ENCODE data around the gene SEMA5A. TPM values are rescaled to one million over a fixed set of nuclear protein-coding genes. Genes with fewer than 3 reads are reported as not detected.

The SEMA5A gene
- total RNA-seq, 1 donor from 2014 or later: 9.3 TPM

DNA sequence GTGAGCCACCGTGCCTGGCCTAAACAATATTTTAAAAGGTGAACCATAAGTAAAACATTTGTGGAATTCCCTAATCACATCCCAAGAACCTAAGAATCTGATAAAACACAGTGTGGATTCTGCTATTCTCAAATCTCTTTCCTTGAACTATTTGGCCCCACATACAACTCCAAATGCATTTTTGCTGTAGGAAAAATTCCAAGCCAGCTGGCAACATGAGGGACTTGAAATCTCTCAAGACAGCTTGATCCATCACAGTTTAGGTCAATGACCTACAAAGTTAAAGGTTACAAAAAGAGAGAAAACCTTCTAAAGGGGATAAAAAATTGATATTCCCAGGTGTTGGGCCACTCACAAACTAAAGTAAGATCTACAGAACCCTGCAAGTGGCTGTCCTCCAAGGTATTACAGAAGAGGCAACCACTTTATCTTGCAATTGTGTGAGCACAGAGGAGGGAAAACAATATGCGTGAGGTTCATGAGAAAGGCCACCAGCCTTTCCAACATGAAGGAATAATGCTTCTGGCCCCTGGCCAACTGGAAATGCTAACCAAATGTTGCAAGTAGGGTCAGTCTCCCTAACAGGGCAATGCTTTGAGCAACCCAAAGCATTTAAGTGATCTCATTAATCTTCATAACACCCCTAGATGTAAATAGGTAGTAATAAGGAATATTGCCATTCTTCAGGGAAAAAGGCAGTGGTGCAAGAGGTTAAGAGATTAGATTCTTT is 221.4 kb downstream of the SEMA5A start:
- TF ChIP-seq POLR2A (IDR thresholded peaks at IDR 0.05) (no peak), POLR2AphosphoS5 (IDR thresholded peaks at IDR 0.05; ENCODE audit: insufficient read depth in 1 of 2, low read depth in 1 of 2) (no peak)
- TF ChIP-seq, protein P1, sequence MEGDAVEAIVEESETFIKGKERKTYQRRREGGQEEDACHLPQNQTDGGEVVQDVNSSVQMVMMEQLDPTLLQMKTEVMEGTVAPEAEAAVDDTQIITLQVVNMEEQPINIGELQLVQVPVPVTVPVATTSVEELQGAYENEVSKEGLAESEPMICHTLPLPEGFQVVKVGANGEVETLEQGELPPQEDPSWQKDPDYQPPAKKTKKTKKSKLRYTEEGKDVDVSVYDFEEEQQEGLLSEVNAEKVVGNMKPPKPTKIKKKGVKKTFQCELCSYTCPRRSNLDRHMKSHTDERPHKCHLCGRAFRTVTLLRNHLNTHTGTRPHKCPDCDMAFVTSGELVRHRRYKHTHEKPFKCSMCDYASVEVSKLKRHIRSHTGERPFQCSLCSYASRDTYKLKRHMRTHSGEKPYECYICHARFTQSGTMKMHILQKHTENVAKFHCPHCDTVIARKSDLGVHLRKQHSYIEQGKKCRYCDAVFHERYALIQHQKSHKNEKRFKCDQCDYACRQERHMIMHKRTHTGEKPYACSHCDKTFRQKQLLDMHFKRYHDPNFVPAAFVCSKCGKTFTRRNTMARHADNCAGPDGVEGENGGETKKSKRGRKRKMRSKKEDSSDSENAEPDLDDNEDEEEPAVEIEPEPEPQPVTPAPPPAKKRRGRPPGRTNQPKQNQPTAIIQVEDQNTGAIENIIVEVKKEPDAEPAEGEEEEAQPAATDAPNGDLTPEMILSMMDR (IDR thresholded peaks at IDR 0.05): no peak
- intact Hi-C loops (cut with DNase I): no loop called here
- H3K4me1 ChIP-seq: no peaks in the 10 kb centered on the region
- H3K27ac ChIP-seq: no peak overlapping the region
- H3K36me3 ChIP-seq: no peaks in the 10 kb centered on the region
- no peaks in the 10 kb centered on the region for H3K9me3 ChIP-seq
- H3K4me3 ChIP-seq: no peak overlapping the region
- H3K27me3 ChIP-seq: no peaks in the 10 kb centered on the region
- no peak for DNase-seq (ENCODE audit: extremely low spot score in 2 of 2)

DNA sequence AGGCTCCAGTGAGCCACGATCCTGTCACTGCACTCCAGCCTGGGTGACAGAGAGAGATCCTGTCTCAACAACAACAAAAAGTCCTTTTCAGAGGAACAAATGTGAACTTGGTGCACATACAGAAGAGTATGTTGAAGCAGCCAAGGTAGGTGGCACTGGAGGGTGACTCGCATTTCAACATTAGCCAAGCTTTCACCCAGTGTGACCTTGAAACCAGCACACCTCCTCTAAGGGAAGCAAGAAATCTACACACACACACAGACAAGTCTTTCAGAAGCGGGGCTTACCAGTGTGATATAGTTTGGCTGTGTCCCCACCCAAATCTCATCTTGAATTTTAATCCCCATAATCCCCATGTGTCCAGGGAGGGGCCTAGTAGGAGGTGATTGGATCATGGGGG is 225.2 kb downstream of the SEMA5A start:
- no peak for TF ChIP-seq POLR2A (IDR thresholded peaks at IDR 0.05)
- H3K36me3 ChIP-seq: no peaks in the 10 kb centered on the region
- no peaks in the 10 kb centered on the region for H3K9me3 ChIP-seq
- H3K4me1 ChIP-seq: no peaks in the 10 kb centered on the region
- no peak overlapping the region for H3K4me3 ChIP-seq
- H3K27me3 ChIP-seq: no peaks in the 10 kb centered on the region
- no peak overlapping the region for H3K27ac ChIP-seq
- no peak for DNase-seq (ENCODE audit: extremely low spot score in 2 of 2)
- intact Hi-C loops (cut with DNase I): no loop called here

DNA sequence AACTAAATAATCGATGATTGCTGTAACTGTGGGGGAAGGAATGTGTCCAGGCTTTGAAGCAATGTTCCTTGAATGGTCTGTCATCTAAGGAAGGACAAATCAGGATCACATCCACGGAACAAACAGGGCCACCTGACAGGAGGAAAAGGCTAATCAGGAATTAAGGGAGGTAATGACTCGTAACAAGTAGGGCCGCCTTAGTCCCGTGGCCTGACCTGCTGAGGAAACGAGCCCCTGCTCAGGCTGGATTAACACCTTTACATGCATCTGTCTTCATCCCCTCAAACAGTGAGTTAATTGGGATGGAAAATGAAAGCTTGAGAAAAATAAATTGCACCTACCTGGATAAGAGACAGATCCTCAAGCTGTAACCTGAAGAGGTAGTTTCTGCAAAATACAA is 227.8 kb downstream of the SEMA5A start:
- Histone ChIP-seq H3K36me3 (no peaks in the 10 kb centered on the region), H3K4me1 (no peaks in the 10 kb centered on the region)
- intact Hi-C loops (cut with DNase I): no loop called here

DNA sequence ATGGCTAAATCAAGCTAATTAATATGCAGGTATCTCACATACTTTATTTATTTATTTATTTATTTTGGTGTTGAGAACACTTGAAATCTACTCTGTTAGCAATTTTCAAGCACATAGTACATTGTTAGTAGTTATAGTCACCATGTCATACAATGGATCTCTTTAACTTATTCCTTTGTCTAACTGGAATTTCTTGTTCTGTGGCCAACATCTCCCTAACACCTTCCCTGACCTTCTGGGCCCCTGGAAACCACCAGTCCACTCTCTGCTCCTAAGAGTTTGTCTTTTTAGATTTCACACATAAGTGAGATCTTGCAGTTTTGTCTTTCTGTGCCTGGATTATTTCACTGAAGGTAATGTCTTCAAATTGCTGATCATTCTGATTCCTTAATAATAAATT is 229.1 kb downstream of the SEMA5A start:
- H3K27ac ChIP-seq: no peak overlapping the region
- no peaks in the 10 kb centered on the region for H3K36me3 ChIP-seq
- H3K27me3 ChIP-seq: no peaks in the 10 kb centered on the region
- no peaks in the 10 kb centered on the region for H3K4me1 ChIP-seq
- no peak for TF ChIP-seq POLR2AphosphoS5 (IDR thresholded peaks at IDR 0.05; ENCODE audit: insufficient read depth in 1 of 2, low read depth in 1 of 2)
- TF ChIP-seq, protein P1 (IDR thresholded peaks at IDR 0.05): no peak
- no peak for TF ChIP-seq POLR2A (IDR thresholded peaks at IDR 0.05)
- no peak for DNase-seq (ENCODE audit: extremely low spot score in 2 of 2)
- H3K4me3 ChIP-seq: no peak overlapping the region
- intact Hi-C loops (cut with DNase I): no loop called here
- H3K9me3 ChIP-seq: no peaks in the 10 kb centered on the region

More for the DNA sequence above, 227.8 kb downstream of the SEMA5A start:
- Histone ChIP-seq H3K4me3 (no peak overlapping the region), H3K27ac (no peak overlapping the region), H3K9me3 (no peaks in the 10 kb centered on the region), H3K27me3 (no peaks in the 10 kb centered on the region)
- TF ChIP-seq, protein P1 (IDR thresholded peaks at IDR 0.05): no peak
- TF ChIP-seq POLR2AphosphoS5 (IDR thresholded peaks at IDR 0.05; ENCODE audit: insufficient read depth in 1 of 2, low read depth in 1 of 2) (no peak), POLR2A (IDR thresholded peaks at IDR 0.05) (no peak)
- no peak for DNase-seq (ENCODE audit: extremely low spot score in 2 of 2)

DNA sequence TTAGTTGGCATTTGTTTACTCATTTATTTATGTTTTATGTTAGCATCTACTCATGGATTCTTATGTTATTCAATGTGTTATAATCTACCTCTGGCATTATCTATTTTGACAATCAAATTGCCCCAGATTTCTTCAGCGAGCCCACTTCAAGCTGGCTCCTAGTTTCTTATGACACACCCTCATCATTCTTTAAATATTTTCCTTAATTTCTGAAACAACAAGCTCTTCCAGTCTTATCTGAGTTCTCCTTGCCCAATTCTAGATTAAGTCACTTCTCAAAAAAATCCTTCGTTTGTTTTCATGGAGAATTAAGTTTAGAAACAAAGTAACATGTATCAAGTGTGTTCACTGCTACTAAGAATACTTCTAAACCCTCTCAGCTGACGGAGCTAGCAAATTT is 229.8 kb downstream of the SEMA5A start:
- no peaks in the 10 kb centered on the region for H3K4me1 ChIP-seq
- H3K36me3 ChIP-seq: no peaks in the 10 kb centered on the region
- no peak for DNase-seq (ENCODE audit: extremely low spot score in 2 of 2)
- no peaks in the 10 kb centered on the region for H3K9me3 ChIP-seq
- H3K27ac ChIP-seq: no peak overlapping the region
- intact Hi-C loops (cut with DNase I): no loop called here
- no peaks in the 10 kb centered on the region for H3K27me3 ChIP-seq
- TF ChIP-seq POLR2A (IDR thresholded peaks at IDR 0.05) (no peak), POLR2AphosphoS5 (IDR thresholded peaks at IDR 0.05; ENCODE audit: insufficient read depth in 1 of 2, low read depth in 1 of 2) (no peak)
- H3K4me3 ChIP-seq: no peak overlapping the region

DNA sequence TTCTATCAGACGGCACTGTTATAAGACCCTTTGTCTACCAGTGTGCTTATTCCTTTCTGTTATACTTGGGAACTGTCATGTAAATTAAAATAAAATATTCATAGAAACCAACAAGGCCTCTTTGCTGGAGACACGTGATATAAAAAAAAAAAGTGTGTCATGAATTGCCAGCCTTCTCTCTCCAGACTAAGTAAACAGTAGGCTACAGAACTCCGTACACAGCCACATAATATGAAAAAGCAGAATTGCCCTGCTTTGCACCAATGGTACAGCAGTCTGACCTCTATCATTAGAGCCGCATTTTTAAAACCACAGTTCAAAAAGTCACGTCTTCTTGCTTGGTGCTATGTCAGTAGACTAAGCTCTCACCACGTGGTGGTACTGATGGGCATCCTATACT is 231.3 kb downstream of the SEMA5A start:
- DNase-seq (ENCODE audit: extremely low spot score in 2 of 2): no peak
- intact Hi-C loops (cut with DNase I): no loop called here
- H3K27ac ChIP-seq: no peak overlapping the region
- no peaks in the 10 kb centered on the region for H3K4me1 ChIP-seq
- no peaks in the 10 kb centered on the region for H3K27me3 ChIP-seq
- H3K4me3 ChIP-seq: no peak overlapping the region
- TF ChIP-seq POLR2A (IDR thresholded peaks at IDR 0.05): no peak
- TF ChIP-seq POLR2AphosphoS5 (IDR thresholded peaks at IDR 0.05; ENCODE audit: insufficient read depth in 1 of 2, low read depth in 1 of 2): no peak
- TF ChIP-seq, protein P1 (IDR thresholded peaks at IDR 0.05): no peak
- no peaks in the 10 kb centered on the region for H3K36me3 ChIP-seq
- no peaks in the 10 kb centered on the region for H3K9me3 ChIP-seq
